A549 (cell line): Measurements from ENCODE around the gene SNRPA. TPM values are rescaled to one million over a fixed set of nuclear protein-coding genes. Genes with fewer than 3 reads are reported as not detected.

ENCODE experiments used
- ATAC-seq, 2 experiments: fragments of 200-7000 bp in 1 of 2; fragments of >200 bp in 1 of 2; cut with Nextera tagmentation in 1 of 2; cut with Tn5 transposase in 1 of 2; 3 replicates each; pipeline versions ENCODE4 v1.8.0 to v1.9.1; 2018 to 2020; ENCODE audit warnings: mild to moderate bottlenecking in 1 of 2, moderate library complexity in 1 of 2
- CTCF ChIA-PET: fragments of 300-600 bp; sonication (Branson Sonifier 250); formaldehyde crosslinking; extraction: SDS; loops from one replicate; lab custom pipeline; 2021; ENCODE audit warnings: antibody characterized with exemption, inconsistent platforms; lab: Yijun Ruan, JAX
- POLR2A ChIA-PET: fragments of 350-600 bp; formaldehyde crosslinking; extraction: SDS; loops from one replicate; lab custom pipeline; 2021; ENCODE audit warnings: antibody characterized with exemption, inconsistent platforms; lab: Yijun Ruan, JAX
- DNase-seq, 2 experiments: peaks; one replicate each; pipeline versions ENCODE4 v3.0.0 to v3.0.0-alpha.2; 2011 to 2016; ENCODE audit warnings: low read depth in 1 of 2, low spot score in 1 of 2
- FAIRE-seq: peaks from 2 replicates; lab custom pipeline; 2011; peaks lifted over from hg19 to GRCh38; lab: Jason Lieb, UNC
- H3K27ac ChIP-seq, 2 experiments: fragments of >200 bp; sonication (Bioruptor Twin); formaldehyde crosslinking; 3 replicates each; pipeline ENCODE4 v1.5.1; 2016 to 2017
- H3K4me1 ChIP-seq: fragments of >200 bp; sonication (Bioruptor Twin); formaldehyde crosslinking; 3 replicates; pipeline ENCODE4 v1.6.1; 2016
- H3K4me2 ChIP-seq: fragments of >200 bp; sonication (Bioruptor Twin); formaldehyde crosslinking; 3 replicates; pipeline ENCODE4 v1.6.1; 2016
- H3K4me3 ChIP-seq: fragments of >200 bp; sonication (Bioruptor Twin); formaldehyde crosslinking; 3 replicates; pipeline ENCODE4 v1.5.1; 2016
- H3K9me3 ChIP-seq: fragments of >200 bp; sonication (Bioruptor Twin); formaldehyde crosslinking; 3 replicates; pipeline ENCODE4 v1.6.1; 2016
- BHLHE40 ChIP-seq: IDR thresholded peaks from 2 replicates; pipeline ENCODE4 v1.6.1; 2012; ENCODE audit warnings: low read depth, low read length, inconsistent platforms
- CBX2 ChIP-seq: fragments of 200-600 bp; sonication (generic); IDR thresholded peaks from 2 replicates; pipeline ENCODE4 v1.6.1; 2016; ENCODE audit warnings: low read depth, mild to moderate bottlenecking, borderline replicate concordance
- CBX8 ChIP-seq: fragments of 200-600 bp; sonication (generic); IDR thresholded peaks from 2 replicates; pipeline ENCODE4 v1.6.1; 2016
- CEBPB ChIP-seq, 2 experiments: fragments of >200 bp in 1 of 2; sonication (Bioruptor Twin) in 1 of 2; formaldehyde crosslinking in 1 of 2; IDR thresholded peaks; 2 replicates each; pipeline ENCODE4 v1.6.1; 2012 to 2016
- CHD2 ChIP-seq: fragments of 150-350 bp; IDR thresholded peaks from 2 replicates; pipeline ENCODE4 v1.6.1; 2014; ENCODE audit warnings: low read length; ENCODE audit not compliant: partially characterized antibody
- E2F6 ChIP-seq: IDR thresholded peaks from 2 replicates; pipeline ENCODE4 v1.6.1; 2012; ENCODE audit warnings: low read depth, borderline replicate concordance
- EHF ChIP-seq: fragments of 250-450 bp; sonication (Bioruptor Pico); IDR thresholded peaks from 2 replicates; pipeline ENCODE4 v1.5.0; 2020; ENCODE audit warnings: mild to moderate bottlenecking
- EP300 ChIP-seq, 2 experiments: fragments of >200 bp; sonication (Bioruptor Twin); formaldehyde crosslinking; IDR thresholded peaks; 2 replicates in 1 of 2; 3 replicates in 1 of 2; pipeline ENCODE4 v1.6.1; 2016 to 2017
- ESRRA ChIP-seq: fragments of 150-350 bp; IDR thresholded peaks from 2 replicates; pipeline ENCODE4 v1.6.1; 2014; ENCODE audit warnings: mild to moderate bottlenecking, low read length, borderline replicate concordance
- FOXS1 ChIP-seq: fragments of 250-450 bp; sonication (Bioruptor Pico); IDR thresholded peaks from 2 replicates; pipeline ENCODE4 v1.5.0; 2020; ENCODE audit warnings: mild to moderate bottlenecking, moderate library complexity
- HDAC2 ChIP-seq: fragments of 200-600 bp; sonication (generic); IDR thresholded peaks from 2 replicates; pipeline ENCODE4 v1.6.1; 2016
- HEYL ChIP-seq: fragments of 250-450 bp; sonication (Bioruptor Pico); IDR thresholded peaks from 2 replicates; pipeline ENCODE4 v1.8.0; 2021; ENCODE audit warnings: mild to moderate bottlenecking, moderate library complexity
- HMGXB4 ChIP-seq: fragments of 250-450 bp; sonication (Bioruptor Pico); IDR thresholded peaks from 2 replicates; pipeline ENCODE4 v1.5.0; 2021; ENCODE audit warnings: mild to moderate bottlenecking, moderate library complexity, borderline replicate concordance
- HOXA7 ChIP-seq: fragments of 250-450 bp; sonication (Bioruptor Pico); IDR thresholded peaks from 2 replicates; pipeline ENCODE4 v1.5.0; 2020; ENCODE audit warnings: mild to moderate bottlenecking, moderate library complexity
- MAFK ChIP-seq: fragments of 450-650 bp; IDR thresholded peaks from 2 replicates; pipeline ENCODE4 v1.6.1; 2014; ENCODE audit not compliant: partially characterized antibody
- MAZ ChIP-seq: fragments of 150-350 bp; IDR thresholded peaks from 2 replicates; pipeline ENCODE4 v1.6.1; 2014; ENCODE audit warnings: antibody characterized with exemption, low read depth, low read length, borderline replicate concordance
- POLR2AphosphoS2 ChIP-seq: conservative IDR thresholded peaks from 2 replicates; pipeline ENCODE4 v1.6.1; 2012; ENCODE audit warnings: low read length, improper control_type of control experiment, inconsistent platforms
- RCOR1 ChIP-seq: fragments of 150-350 bp; IDR thresholded peaks from 2 replicates; pipeline ENCODE4 v1.6.1; 2014; ENCODE audit warnings: antibody characterized with exemption, low read length, low read depth
- TFCP2L1 ChIP-seq: fragments of 250-450 bp; sonication (Bioruptor Pico); IDR thresholded peaks from 2 replicates; pipeline ENCODE4 v1.5.0; 2021; ENCODE audit warnings: mild to moderate bottlenecking
- TP53 ChIP-seq: fragments of 250-450 bp; sonication (Bioruptor Pico); IDR thresholded peaks from 2 replicates; pipeline ENCODE4 v1.5.0; 2021; ENCODE audit warnings: mild to moderate bottlenecking, moderate library complexity
- ZC3H11A ChIP-seq: fragments of 450-650 bp; IDR thresholded peaks from 2 replicates; pipeline ENCODE4 v1.6.1; 2014; ENCODE audit warnings: antibody characterized with exemption, mild to moderate bottlenecking
- ZFP36 ChIP-seq: fragments of 450-650 bp; IDR thresholded peaks from 2 replicates; pipeline ENCODE4 v1.6.1; 2014; ENCODE audit warnings: borderline replicate concordance; ENCODE audit not compliant: partially characterized antibody
- WGBS: methylation state at CpG from one replicate; pipeline ENCODE4 v1.1.6; 2017; ENCODE audit errors: missing lambda C conversion rate; 5-methylcytosine and 5-hydroxymethylcytosine counted together
- polyA plus RNA-seq, 4 experiments: library from polyadenylated mRNA; depleted of rRNA in 3 of 4; stranded (reverse); fragments of >200 nt; fragmentation: RNase III in 1 of 4; extraction: RNeasy Plus Mini Kit Qiagen cat#74134 plus additional on column Dnase treatment in 1 of 4; gene quantifications; 2 replicates in 3 of 4; 3 replicates in 1 of 4; pipeline ENCODE4 v1.2.3, GENCODE V29; 2011 to 2017

SNRPA gene
- polyA plus RNA-seq, 2 of the 4 experiments (the other 2 are of a cell fraction) = 141 to 236 TPM

GRCh38 chr19:40719414-40719894 is 31.5 kb upstream of the SNRPA start:
- ATAC-seq = no peak
- DNase-seq = no peak
- 78% methylated on average over 7 of the region's 7 CpGs for WGBS
- TF ChIP-seq EHF (CRISPR knock-in tag) (no peak), MAZ (no peak), HOXA7 (CRISPR knock-in tag) (no peak), CBX8 (no peak), CEBPB (IDR thresholded peaks at IDR 0.05) (no peak), POLR2AphosphoS2 (no peak), ZC3H11A (no peak), EP300 (IDR thresholded peaks at IDR 0.05) (no peak), TFCP2L1 (CRISPR knock-in tag) (no peak), HDAC2 (no peak), BHLHE40 (no peak), FOXS1 (CRISPR knock-in tag) (no peak), RCOR1 (no peak), E2F6 (no peak), ESRRA (no peak), CBX2 (no peak), HEYL (CRISPR knock-in tag) (no peak), CHD2 (no peak)
- TF ChIP-seq, all 56 proteins: peak for 0
- H3K4me1 ChIP-seq = peaks cover 33% of the 10 kb centered on the region
- ChIA-PET CTCF (interaction anchor here (0.9 to 1.3 kb wide), 4 partner anchors 8 to 56 kb away, joined by 3 to 5 read pairs (median 4); no protein-coding TSS in a partner anchor), POLR2A (interaction anchor here (1.2 kb wide), 3 partner anchors 31 to 33 kb away, joined by 3 to 7 read pairs (median 4); partner anchors contain the start of genes ACTMAP and SNRPA)
- H3K9me3 ChIP-seq = no peaks in the 10 kb centered on the region
- H3K4me3 ChIP-seq = peak overlapping the region; percentile 64
- H3K4me2 ChIP-seq = peak overlapping the region; percentile 91
- no peak for FAIRE-seq
- H3K27ac ChIP-seq = peak overlapping the region; percentile 88 to 93

- no peak for ATAC-seq
- H3K4me1 ChIP-seq = peaks cover 33% of the 10 kb centered on the region
- TF ChIP-seq TP53 (CRISPR knock-in tag) = no peak
- TF ChIP-seq ZFP36 = peak; percentile 90
- no peak for TF ChIP-seq POLR2AphosphoS2
- TF ChIP-seq HMGXB4 (CRISPR knock-in tag) = no peak
- TF ChIP-seq MAFK = no peak
- no peak overlapping the region for H3K4me3 ChIP-seq
- no peak for FAIRE-seq
- peak overlapping the region in 1 of 2 experiments; percentile 19; a peak in 1 of 6 replicates for H3K27ac ChIP-seq
- DNase-seq = no peak
- ChIA-PET CTCF (interaction anchor here (0.6 to 17.9 kb wide), 14 partner anchors 8 to 423 kb away, joined by 3 to 199 read pairs (median 4); partner anchors contain the start of genes ACTMAP and SNRPA), POLR2A (interaction anchor here (0.5 to 2.2 kb wide), 3 partner anchors 29 to 35 kb away, joined by 3 to 10 read pairs (median 4); partner anchors contain the start of genes ACTMAP and SNRPA)
- H3K9me3 ChIP-seq = no peaks in the 10 kb centered on the region
- no peak overlapping the region for H3K4me2 ChIP-seq
- WGBS = 85% methylated on average over 6 of the region's 6 CpGs
These were observed 29.9 kb upstream of the SNRPA start for GRCh38 chr19:40721140-40721486.
